AG09319 (cell line): ENCODE data around the gene ANTKMT.

Source experiments
- DNase-seq: peaks from one replicate; pipeline ENCODE4 v3.0.0-alpha.2; 2010; ENCODE audit warnings: low read depth; ENCODE audit errors: extremely low read depth
- TF ChIP-seq, protein P1 (sequence below): IDR thresholded peaks from 2 replicates; pipeline ENCODE4 v1.5.1; 2011; ENCODE audit warnings: low read depth, mild to moderate bottlenecking, inconsistent platforms, low read length, moderate library complexity

The ANTKMT gene

DNA sequence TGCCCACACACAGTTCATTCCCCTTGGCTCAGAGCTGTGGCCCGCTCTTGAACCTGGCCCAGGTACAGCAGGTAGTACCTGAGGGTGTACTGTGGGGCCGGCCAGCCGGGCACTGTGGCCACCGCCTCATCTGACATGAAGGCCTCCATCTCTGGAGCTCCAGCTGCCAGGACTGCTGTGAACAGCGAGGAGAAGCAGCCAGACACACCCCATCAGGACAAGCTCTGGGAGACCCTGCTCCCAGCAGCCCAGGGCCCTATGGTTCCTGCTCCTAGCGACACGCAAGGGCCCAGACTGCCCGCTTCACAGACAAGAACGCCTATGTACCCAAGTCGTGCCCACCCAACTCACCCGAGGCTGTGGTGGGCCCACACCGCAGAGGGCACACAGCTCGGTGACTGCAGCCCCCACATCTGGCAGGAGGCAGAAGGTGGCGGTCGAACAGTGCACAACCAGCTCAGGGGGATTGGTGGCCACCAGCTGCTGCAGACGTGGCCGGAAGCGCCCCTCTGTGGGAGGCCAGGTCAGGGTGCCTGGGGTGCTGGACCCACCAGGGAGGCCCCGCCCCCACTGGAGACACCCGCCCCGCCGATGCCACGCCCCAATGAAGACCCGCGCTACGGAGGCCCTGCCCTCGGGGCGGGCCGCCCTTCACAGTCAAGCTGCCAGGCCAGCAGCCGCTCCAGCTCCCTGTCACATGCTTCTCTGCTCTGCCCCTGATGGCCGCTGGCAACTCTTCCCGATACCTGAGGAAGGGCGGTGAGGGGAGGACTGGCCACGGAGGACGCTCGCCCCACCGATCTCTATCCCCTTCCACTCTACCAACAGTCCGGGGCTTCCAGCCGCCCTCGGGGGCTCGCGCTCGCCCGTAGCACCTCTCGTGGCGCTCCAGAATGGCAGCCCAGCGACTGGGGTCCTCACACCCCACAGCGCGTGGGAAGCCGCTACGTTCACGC lies 41.8 kb upstream of the ANTKMT start:
- TF ChIP-seq, protein P1, sequence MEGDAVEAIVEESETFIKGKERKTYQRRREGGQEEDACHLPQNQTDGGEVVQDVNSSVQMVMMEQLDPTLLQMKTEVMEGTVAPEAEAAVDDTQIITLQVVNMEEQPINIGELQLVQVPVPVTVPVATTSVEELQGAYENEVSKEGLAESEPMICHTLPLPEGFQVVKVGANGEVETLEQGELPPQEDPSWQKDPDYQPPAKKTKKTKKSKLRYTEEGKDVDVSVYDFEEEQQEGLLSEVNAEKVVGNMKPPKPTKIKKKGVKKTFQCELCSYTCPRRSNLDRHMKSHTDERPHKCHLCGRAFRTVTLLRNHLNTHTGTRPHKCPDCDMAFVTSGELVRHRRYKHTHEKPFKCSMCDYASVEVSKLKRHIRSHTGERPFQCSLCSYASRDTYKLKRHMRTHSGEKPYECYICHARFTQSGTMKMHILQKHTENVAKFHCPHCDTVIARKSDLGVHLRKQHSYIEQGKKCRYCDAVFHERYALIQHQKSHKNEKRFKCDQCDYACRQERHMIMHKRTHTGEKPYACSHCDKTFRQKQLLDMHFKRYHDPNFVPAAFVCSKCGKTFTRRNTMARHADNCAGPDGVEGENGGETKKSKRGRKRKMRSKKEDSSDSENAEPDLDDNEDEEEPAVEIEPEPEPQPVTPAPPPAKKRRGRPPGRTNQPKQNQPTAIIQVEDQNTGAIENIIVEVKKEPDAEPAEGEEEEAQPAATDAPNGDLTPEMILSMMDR = no peak
- no peak for DNase-seq

DNA sequence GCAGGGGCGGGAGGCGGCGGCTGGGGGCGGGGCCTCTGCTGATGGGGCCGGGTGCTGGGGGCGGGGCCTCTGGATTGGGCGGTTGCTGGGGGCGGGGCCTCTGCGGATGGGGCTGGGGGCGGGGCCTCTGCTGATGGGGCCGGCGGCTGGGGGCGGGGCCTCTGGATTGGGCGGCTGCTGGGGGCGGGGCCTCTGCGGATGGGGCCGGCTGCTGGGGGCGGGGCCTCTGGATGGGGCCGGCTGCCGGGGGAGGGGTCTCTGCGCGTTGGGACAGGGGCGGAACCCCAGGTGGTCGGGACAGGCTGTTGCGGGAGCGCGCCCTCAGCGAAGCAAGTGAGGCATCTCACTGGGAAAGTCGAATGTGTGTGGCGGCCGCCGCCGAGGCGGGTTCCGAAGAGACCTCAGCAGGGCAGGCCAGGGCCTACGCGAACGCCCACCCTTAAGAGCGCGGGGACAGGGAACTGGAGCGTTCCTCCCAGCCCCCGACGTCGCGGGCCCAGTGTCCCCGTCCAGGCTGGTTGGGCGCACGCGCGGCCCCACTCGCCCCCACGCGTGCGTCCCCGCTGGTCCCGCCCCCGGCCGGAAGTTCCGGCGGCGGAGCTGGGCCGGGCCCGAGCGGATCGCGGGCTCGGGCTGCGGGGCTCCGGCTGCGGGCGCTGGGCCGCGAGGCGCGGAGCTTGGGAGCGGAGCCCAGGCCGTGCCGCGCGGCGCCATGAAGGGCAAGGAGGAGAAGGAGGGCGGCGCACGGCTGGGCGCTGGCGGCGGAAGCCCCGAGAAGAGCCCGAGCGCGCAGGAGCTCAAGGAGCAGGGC lies 40.9 kb upstream of the ANTKMT start, which contains the start of gene STUB1:
Gene STUB1, plus strand, starts transcription at position 597 of the 811 bp plus-strand sequence. Its CDS starts 116 bp downstream, at position 713.
- peak; percentile 65 for DNase-seq
- TF ChIP-seq, protein P1 = no peak

DNA sequence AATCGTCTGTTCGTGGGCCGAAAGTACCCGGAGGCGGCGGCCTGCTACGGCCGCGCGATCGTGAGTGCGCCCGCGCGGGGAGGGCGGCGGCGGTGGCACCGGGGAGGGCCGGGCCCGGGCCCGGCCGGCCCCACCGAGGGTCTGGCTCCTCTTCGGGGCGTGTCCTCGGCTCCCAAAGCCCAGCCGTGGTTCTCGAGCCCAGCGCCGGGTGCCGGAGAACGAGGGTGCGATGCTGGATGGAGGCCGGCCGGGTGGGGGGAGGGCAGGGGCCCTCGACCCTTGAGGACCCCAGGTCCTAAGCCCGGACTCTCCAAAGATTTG lies 40.4 kb upstream of the ANTKMT start:
- no peak for DNase-seq
- TF ChIP-seq, protein P1 = no peak

- TF ChIP-seq, protein P1 = peak; percentile 19; the same call in 1 of the 2 replicates
- DNase-seq = no peak
Observed at GRCh38 chr16:680967-681745, 39.8 kb upstream of the ANTKMT start.

DNA sequence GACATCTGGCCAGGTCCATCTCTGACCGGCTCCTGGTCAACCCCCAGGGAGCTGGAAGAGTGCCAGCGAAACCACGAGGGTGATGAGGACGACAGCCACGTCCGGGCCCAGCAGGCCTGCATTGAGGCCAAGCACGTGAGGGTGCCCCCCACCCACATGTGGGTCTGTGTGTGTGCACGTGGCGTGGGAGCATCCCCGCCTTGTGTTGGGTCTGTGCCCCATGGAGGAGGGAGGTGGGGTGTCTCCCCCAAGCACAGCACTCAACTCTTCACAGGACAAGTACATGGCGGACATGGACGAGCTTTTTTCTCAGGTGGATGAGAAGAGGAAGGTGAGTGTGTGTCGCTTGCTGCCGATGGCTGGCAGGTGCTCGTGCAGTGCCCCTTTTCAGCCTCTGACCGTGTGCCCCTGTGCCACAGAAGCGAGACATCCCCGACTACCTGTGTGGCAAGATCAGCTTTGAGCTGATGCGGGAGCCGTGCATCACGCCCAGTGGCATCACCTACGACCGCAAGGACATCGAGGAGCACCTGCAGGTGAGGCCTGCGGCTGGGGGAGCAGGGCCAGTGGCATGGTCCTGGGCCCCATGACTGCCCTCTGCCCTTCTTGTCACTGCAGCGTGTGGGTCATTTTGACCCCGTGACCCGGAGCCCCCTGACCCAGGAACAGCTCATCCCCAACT lies 39.1 kb upstream of the ANTKMT start:
- TF ChIP-seq, protein P1 = no peak
- no peak for DNase-seq

- DNase-seq = no peak
- TF ChIP-seq, protein P1 = no peak
Observed at GRCh38 chr16:682493-683395, 38.2 kb upstream of the ANTKMT start.
